HG03108 (cell line): Measurements from ENCODE around the gene SMARCA1.
"Not testable (repeated sequence)": the region's sequence is repeated elsewhere in the genome, so short reads cannot be mapped to it uniquely, and the experiment has no call there.

Experiments
- ATAC-seq: cut with Tn5 transposase; IDR thresholded peaks from one replicate; pipeline ENCODE4 v1.9.1; 2021; ENCODE audit warnings: moderate library complexity; ENCODE audit not compliant: unreplicated experiment

The SMARCA1 gene

DNA sequence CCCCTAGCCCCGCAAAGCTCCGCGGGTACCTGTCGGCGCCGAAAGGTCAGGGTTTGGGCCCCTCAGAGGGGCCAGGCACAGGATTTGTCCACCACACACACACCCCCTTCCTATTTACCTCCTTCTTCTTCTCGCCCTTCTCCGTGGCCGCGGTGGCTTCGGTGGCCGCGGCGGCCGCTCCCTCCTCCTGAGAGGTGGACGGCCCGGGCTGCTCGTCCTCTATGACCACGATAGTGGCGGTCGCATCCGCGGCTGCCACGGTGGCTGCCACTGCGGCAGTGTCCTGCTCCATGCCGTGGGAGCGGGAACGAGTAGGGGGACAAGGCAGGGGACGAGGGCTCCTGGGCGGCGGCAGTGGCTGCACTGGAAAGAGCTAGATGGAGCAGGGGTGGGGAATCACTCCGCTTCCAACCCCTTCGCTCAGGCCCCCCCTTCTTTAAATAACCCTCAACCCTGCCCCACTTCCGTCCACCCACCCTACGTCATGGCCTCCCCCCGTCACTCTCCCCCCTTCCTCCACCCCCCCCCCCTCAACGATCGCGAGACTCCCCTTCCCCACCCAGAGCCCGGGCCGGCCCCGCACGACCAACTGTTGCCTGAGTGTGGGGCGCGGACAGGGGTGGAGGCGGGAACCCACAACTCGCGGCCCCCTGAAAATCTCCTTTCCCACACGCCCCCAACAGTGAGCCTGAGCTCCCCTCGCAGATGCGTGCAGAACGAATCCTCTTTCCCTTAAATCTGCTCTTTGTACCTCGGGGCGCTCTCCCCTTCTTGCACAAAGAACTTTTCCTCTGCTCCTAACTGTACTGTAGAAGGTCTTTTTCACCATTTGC, at the start of gene SMARCA1:
Gene SMARCA1 (minus strand): TSS at position 412 of the 833 bp plus-strand sequence. CDS start 120 bp downstream, at position 292.
- no peak for ATAC-seq

GRCh38 chrX:129572422-129572821, 49.1 kb upstream of the SMARCA1 start:
- ATAC-seq: no peak

DNA sequence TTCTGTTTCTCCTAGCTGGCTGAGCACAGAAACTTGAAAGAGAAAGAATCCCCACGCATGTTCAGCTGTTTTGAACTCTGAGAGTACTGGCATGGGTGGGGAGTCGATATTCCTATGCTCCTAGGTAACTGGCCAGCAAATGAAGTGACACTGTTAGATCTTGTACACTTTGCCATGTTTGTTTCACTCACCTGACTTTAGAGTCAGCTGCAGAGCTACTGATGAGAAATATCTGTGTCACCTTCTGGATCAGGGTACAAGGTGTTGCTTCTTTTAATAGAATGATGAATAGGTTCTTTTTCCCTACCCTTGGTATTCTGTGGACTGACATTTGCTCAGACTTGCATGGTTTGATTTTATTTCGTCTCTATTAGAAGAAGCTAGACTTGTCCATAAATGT, 45.1 kb upstream of the SMARCA1 start:
- ATAC-seq: no peak

DNA sequence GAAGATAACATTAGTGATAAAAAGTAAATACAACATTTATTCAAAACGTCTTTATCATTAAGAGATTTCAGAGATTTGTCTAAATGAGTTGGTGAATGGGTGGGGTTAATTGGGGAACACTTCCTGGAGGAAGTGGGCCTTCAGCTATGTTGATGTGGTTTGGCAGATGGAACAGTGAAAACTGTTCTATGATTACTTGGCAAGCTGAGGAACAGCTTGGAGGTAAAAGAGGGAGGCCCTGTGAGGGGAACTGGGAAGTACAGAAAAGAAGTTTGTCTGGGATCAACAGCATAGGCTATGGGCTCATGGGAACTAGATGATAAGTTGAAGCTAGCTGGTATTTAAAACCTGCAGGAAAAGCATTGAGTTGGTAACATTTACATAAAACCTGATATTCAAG, 42.8 kb upstream of the SMARCA1 start:
- ATAC-seq: no peak

GRCh38 chrX:129565046-129565650, 41.9 kb upstream of the SMARCA1 start:
- no peak for ATAC-seq

GRCh38 chrX:129564345-129564744, 41.1 kb upstream of the SMARCA1 start:
- ATAC-seq: not testable (repeated sequence)

GRCh38 chrX:129561453-129561852, 38.2 kb upstream of the SMARCA1 start:
- ATAC-seq: no peak

DNA sequence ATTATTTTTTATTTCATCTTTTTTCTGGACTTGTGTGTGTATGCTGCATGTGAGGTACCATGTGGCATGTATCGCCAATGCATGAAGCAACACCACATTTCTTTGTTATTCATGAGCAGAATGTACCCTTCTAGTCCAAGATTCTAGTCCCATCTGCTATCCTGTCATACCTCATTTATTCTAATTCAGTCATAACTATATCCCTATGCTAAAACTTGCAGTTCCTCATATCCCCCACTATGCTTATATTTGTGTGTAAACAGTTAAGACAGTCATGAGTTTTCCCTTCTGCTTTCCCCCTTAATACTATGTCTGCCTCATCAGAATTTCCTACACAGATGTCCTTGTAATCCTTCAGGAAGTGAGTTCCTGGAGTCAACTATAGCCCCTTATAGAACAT, 36.5 kb upstream of the SMARCA1 start:
- ATAC-seq: no peak

GRCh38 chrX:129557844-129558480, 34.7 kb upstream of the SMARCA1 start:
- no peak for ATAC-seq

DNA sequence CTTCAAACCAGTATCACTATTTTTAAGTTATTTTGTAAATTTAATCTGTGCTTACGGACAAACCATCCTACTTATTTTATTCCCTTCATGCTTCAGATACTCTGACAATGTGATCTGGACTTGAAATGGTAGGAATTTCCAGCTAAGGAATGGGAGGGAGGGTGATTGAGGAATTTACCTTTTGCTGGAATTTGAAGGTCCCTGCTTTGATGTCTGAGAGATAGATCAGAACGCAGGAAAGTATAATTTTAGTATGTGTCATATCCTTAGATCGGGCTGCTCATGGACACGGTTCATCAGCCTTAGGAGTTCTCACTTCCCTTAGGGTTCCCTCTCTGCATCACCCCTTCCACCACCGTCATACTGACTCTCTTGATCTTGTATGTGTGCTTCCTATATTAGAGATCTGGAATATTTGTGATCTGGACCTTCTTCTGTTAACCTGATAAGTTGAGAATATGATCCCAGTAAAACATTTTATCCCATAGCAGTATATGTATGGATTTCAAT, 33.6 kb upstream of the SMARCA1 start:
- no peak for ATAC-seq

DNA sequence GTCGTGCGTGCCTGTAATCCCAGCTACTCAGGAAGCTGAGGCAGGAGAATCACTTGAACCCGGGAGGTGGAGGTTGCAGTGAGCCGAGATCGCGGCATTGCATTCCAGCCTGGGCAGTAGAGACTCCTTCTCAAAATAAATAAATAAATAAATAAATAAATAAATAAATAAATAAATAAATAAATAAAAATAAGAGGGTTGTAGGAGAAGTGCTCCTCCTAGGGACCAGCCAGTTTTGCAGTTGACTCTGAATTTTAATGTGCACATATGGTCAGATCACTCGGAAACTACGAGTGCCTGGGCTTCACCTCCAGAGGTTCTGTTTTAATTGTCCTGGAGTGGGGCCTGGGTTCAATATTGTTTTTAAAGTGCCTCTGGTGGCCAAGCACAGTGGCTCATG, 31.5 kb upstream of the SMARCA1 start:
- not testable (repeated sequence) for ATAC-seq

DNA sequence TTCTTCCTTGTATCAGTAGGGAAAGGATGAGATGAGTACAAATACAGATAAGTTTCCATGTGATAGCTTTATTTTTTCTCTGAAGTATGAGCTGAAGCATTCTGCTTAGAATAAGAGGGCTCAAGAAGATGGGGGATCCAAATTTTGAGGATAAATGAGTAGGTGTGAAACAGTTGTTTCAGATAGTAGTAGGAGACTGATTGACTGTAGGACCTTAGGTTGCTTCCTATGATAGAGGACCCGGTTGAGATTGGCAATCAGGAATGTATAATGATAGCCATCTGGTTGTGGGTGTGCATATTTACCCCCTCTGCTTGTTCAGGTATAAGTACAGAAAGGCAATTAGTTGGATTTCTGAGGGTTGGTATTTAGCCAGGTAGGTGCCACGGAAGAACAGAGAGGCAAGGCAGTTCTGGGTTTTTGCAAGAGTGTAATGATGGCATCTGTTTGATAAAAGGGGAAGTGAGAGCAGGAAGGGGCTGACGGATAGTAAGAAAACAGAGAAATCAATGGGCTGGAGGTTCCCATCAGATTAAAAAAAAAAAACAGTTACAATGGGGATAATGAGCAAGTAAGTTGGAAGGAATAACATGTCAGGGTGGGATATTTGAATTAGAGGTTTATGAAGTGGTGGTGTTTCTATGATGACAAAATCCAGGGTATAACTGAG, 30.5 kb upstream of the SMARCA1 start:
- peak; percentile 95 for ATAC-seq

GRCh38 chrX:129549124-129549523, 25.8 kb upstream of the SMARCA1 start:
- no peak for ATAC-seq

DNA sequence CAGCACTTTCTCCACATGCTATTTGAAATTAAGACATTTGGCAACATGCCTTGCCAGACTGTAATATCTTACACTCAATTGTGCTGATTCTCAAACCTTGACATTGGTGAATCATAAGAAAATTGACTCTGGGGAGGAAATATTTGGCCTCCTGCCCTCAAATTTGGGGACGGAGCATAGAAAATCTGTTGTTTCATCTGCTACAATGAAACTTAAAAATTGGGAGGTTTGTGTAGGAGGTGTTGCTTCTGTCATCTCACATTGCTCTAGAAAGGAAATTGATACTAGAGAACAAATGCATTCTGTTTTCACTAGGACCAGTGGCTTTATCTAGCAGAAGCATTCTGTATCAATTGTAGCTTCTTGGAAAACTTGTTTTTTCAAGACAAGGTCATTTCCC, 22.1 kb upstream of the SMARCA1 start:
- no peak for ATAC-seq

- ATAC-seq: no peak
These were observed 21.5 kb upstream of the SMARCA1 start for GRCh38 chrX:129544780-129545179.

- no peak for ATAC-seq
These were observed 17.5 kb upstream of the SMARCA1 start for GRCh38 chrX:129540722-129541184.

GRCh38 chrX:129540068-129540653, 16.9 kb upstream of the SMARCA1 start, which contains the start of gene OCRL:
Gene OCRL, plus strand, starts transcription at chrX:129540259. Its CDS starts 181 bp downstream, at chrX:129540440.
- ATAC-seq: peak; percentile 91

DNA sequence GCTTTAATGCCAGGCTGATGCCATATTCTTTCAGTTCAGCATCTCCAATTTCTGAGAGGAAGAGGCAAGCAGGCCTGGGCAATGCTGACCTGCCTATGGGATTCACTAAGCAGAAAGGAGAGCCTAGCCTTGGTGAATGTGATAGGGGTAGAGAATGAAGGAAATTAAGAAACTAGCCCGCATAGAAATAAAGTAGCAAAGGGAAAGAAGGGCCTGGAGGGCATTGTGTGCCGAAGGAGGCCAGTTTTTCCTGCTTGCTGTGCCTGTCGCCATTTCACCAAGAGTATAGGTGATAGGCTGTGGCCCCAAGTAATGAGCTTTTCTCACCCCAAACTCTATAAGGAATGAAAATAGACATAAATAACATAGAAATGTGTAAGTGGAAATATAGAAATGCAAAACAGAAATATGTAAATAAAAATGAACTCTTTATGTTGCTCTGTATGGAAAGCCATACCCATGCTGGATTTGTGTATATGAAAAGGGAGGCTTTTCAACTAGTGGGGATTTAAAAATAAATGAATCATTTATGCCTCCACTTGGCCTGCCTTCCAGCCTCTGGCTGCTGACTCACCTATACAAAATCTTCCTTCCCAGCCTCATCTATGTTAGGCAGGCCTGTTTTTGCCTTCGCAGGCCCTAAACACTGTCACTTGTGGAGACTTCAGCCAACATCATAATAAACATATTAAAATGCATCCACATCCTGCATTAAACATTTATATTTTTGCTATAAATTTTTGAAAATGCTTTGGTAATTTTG, 11.7 kb upstream of the SMARCA1 start:
- ATAC-seq: no peak

GRCh38 chrX:129531132-129531531, 7.8 kb upstream of the SMARCA1 start:
- ATAC-seq: no peak

- no peak for ATAC-seq
These were observed 7.1 kb upstream of the SMARCA1 start for GRCh38 chrX:129530410-129530809.
